Spleen (tissue), 11 donors: Measurements from ENCODE around the gene CAMK2G. TPM values are rescaled to one million over a fixed set of nuclear protein-coding genes. Genes with fewer than 3 reads are reported as not detected.

ENCODE experiments used
- DNase-seq: peaks from one replicate; pipeline ENCODE4 v3.0.0-alpha.2; 2020
- H3K27ac ChIP-seq, 8 donors: fragments of 200-600 bp; sonication (generic) in 7 of 8; 1 replicate in 4 of 8; 2 replicates in 4 of 8; pipeline versions ENCODE4 v1.5.0 to v1.8.0; 2016 to 2021; ENCODE audit warnings: inconsistent platforms in 4 of 8, mild to moderate bottlenecking in 4 of 8, moderate library complexity in 1 of 8
- H3K27me3 ChIP-seq, 7 donors: fragments of 200-600 bp; sonication (generic) in 6 of 7; replicated peaks in 1 of 7; 1 replicate in 4 of 7; 2 replicates in 3 of 7; pipeline versions ENCODE4 v1.5.0 to v1.8.0; 2016 to 2021; ENCODE audit warnings: inconsistent platforms in 3 of 7, mild to moderate bottlenecking in 1 of 7
- H3K36me3 ChIP-seq, 6 donors: fragments of 200-600 bp; sonication (generic) in 5 of 6; 1 replicate in 4 of 6; 2 replicates in 2 of 6; pipeline versions ENCODE4 v1.5.0 to v1.8.0; 2016 to 2021; ENCODE audit warnings: inconsistent platforms in 2 of 6
- H3K4me1 ChIP-seq, 6 donors: fragments of 200-600 bp; sonication (generic) in 5 of 6; 1 replicate in 3 of 6; 2 replicates in 3 of 6; pipeline versions ENCODE4 v1.5.0 to v1.8.0; 2016 to 2021; ENCODE audit warnings: inconsistent platforms in 3 of 6
- H3K4me3 ChIP-seq, 8 donors: fragments of 200-600 bp; sonication (generic) in 7 of 8; 1 replicate in 4 of 8; 2 replicates in 4 of 8; pipeline versions ENCODE4 v1.5.0 to v1.8.0; 2016 to 2021; ENCODE audit warnings: inconsistent platforms in 4 of 8, mild to moderate bottlenecking in 4 of 8, moderate library complexity in 2 of 8
- H3K9me3 ChIP-seq, 8 donors: fragments of 200-600 bp; sonication (generic) in 7 of 8; 1 replicate in 4 of 8; 2 replicates in 4 of 8; pipeline versions ENCODE4 v1.5.0 to v1.8.0; 2016 to 2021; ENCODE audit warnings: inconsistent platforms in 4 of 8
- CTCF ChIP-seq, 11 experiments: fragments of 200-600 bp in 7 of 11; fragments of 450-650 bp in 4 of 11; sonication (generic) in 4 of 11; IDR thresholded peaks in 8 of 11; conservative IDR thresholded peaks in 3 of 11; 1 replicate in 7 of 11; 2 replicates in 4 of 11; pipeline versions ENCODE4 v1.4.0 to v1.8.0; 2016 to 2021; ENCODE audit warnings: antibody characterized with exemption in 11 of 11, inconsistent platforms in 4 of 11, mild to moderate bottlenecking in 1 of 11
- POLR2A ChIP-seq, 3 donors: fragments of 450-650 bp; IDR thresholded peaks; one replicate each; pipeline ENCODE4 v1.5.1; 2017; ENCODE audit warnings: antibody characterized with exemption in 3 of 3, mild to moderate bottlenecking in 1 of 3
- POLR2AphosphoS5 ChIP-seq, 3 donors: sonication (generic); formaldehyde crosslinking; IDR thresholded peaks; one replicate each; pipeline ENCODE4 v1.5.1; 2017; ENCODE audit warnings: antibody characterized with exemption in 3 of 3
- WGBS, 5 donors: extraction: QIAGEN DNeasy Blood & Tissue Kit in 3 of 5; methylation state at CpG; one replicate each; pipeline versions ENCODE4 v1.1.5 to v1.1.7; 2013 to 2018; 5-methylcytosine and 5-hydroxymethylcytosine counted together
- intact Hi-C: fragments of 100-400 bp; cut with DNase I; formaldehyde crosslinking; loops from one replicate; pipeline ENCODE4 v1.15.0; 2023; ENCODE audit warnings: low total_unique reads
- polyA plus RNA-seq, 3 donors: library from polyadenylated mRNA; stranded (reverse); fragments of 200-250 nt; gene quantifications; one replicate each; pipeline ENCODE4 v1.2.1, GENCODE V29; 2013
- small RNA-seq, 4 donors: library from RNA; depleted of rRNA; stranded (forward); fragments of <200 nt; gene quantifications; one replicate each; pipeline ENCODE3, GENCODE V24; 2016
- total RNA-seq, 7 donors: library from RNA; depleted of rRNA in 3 of 7; stranded (reverse); fragments of >200 nt in 3 of 7; fragmentation: NEBNext Ultra II Directional in 4 of 7; extraction: Animal tissue kit (Norgen Biotek cat#: 25700) in 4 of 7; gene quantifications; one replicate each; pipeline versions ENCODE4 v1.1.0 to v1.2.1, GENCODE V29; 2016 to 2021
- donor health status: healthy with polysubstance abuse.
- donor health status: DM: no; HTN: no; CAD: no; lungs with moderate emphysema.
- donor health status: DM: no; HTN: no; CAD: no.
- donor health status: Bipolar disorder and iron deficiency.
- donor health status: healthy.
- donor health status: DM: no; HTN: no; CAD: no.
- donor health status: DM: yes; HTN: yes; CAD: no.

CAMK2G gene
- total and polyA plus RNA-seq, 10 donors = 10.4 to 55.2 (median 43.9) TPM

- intact Hi-C loops = no loop called here
- peaks cover 12 to 100% (median 88%) of the 10 kb centered on the region in 6 donors for H3K36me3 ChIP-seq
- peaks cover 3 to 65% (median 27%) of the 10 kb centered on the region in 6 donors for H3K4me1 ChIP-seq
- no peak for TF ChIP-seq POLR2AphosphoS5 (IDR thresholded peaks at IDR 0.05)
- no peak for TF ChIP-seq POLR2A (IDR thresholded peaks at IDR 0.05)
- TF ChIP-seq CTCF (IDR thresholded peaks at IDR 0.05 in 8 of 11, conservative IDR thresholded peaks at IDR 0.05 in 3 of 11) = no peak
- H3K4me3 ChIP-seq = no peak overlapping the region
- H3K27me3 ChIP-seq = no peaks in the 10 kb centered on the region
- peak overlapping the region in 4 of 8 donors; percentile 19 to 34 (median 28) for H3K27ac ChIP-seq
- no peaks in the 10 kb centered on the region for H3K9me3 ChIP-seq
- WGBS, 5 donors = 62 to 81% (median 65%) methylated on average over 2 of the region's 2 CpGs
- no peak for DNase-seq
These were observed 111.4 kb downstream of the CAMK2G start for GRCh38 chr10:73762915-73763314.

Small RNAs within 50 kb of the gene (small RNA-seq; reads per million reads assigned to genes)
- gene AC022400.9 = 0 reads per million in 4 donors
- gene ZSWIM8-AS1 = 0 reads per million in 4 donors

Other genes with a start within 250 kb of the CAMK2G start
- gene MYOZ1, start 233.1 kb downstream of the CAMK2G start, total RNA-seq = 1 to 10 TPM in 2 of 7 donors, under 1 TPM in 3, not detected in 2; 0.54 to 2.1 (median 0.94) TPM
- gene MYOZ1, start 233.1 kb downstream of the CAMK2G start, polyA plus RNA-seq = under 1 TPM; 0.26 to 0.48 (median 0.32) TPM
- gene SYNPO2L, start 218.5 kb downstream of the CAMK2G start, total RNA-seq = under 1 TPM in 2 of 7 donors, not detected in 5; 0.19 to 0.23 TPM
- gene SYNPO2L, start 218.5 kb downstream of the CAMK2G start, polyA plus RNA-seq = under 1 TPM; 0.02 to 0.06 (median 0.04) TPM
- 10 to 100 TPM in 4 of 7 donors, 1 to 10 TPM in 3; 5.4 to 15.7 (median 10.7) TPM for gene AGAP5, start 176.4 kb downstream of the CAMK2G start, total RNA-seq
- 1 to 10 TPM; 2.6 to 5.8 (median 5.4) TPM for gene AGAP5, start 176.4 kb downstream of the CAMK2G start, polyA plus RNA-seq
- gene SEC24C, start 130.2 kb downstream of the CAMK2G start, total RNA-seq = 10 to 100 TPM; 61.1 to 75.6 (median 71.6) TPM
- 10 to 100 TPM; 20.4 to 42.3 (median 28.6) TPM for gene SEC24C, start 130.2 kb downstream of the CAMK2G start, polyA plus RNA-seq
- 10 to 100 TPM; 14.6 to 31.6 (median 18.3) TPM for gene CHCHD1, start 92.5 kb downstream of the CAMK2G start, total RNA-seq
- gene CHCHD1, start 92.5 kb downstream of the CAMK2G start, polyA plus RNA-seq = 10 to 100 TPM; 57.9 to 75.9 (median 73.1) TPM
- gene ZSWIM8, start 88.9 kb downstream of the CAMK2G start, total RNA-seq = 100 to 1,000 TPM in 6 of 7 donors, 10 to 100 TPM in 1; 97.0 to 141 (median 129) TPM
- 100 to 1,000 TPM in 2 of 3 donors, 10 to 100 TPM in 1; 51.5 to 109 (median 101) TPM for gene ZSWIM8, start 88.9 kb downstream of the CAMK2G start, polyA plus RNA-seq
- gene NDST2, start 63.0 kb downstream of the CAMK2G start, total RNA-seq = 100 to 1,000 TPM in 5 of 7 donors, 10 to 100 TPM in 2; 84.6 to 159 (median 117) TPM
- 10 to 100 TPM; 10.9 to 21.7 (median 12.3) TPM for gene NDST2, start 63.0 kb downstream of the CAMK2G start, polyA plus RNA-seq
- 10 to 100 TPM; 19.1 to 95.0 (median 40.7) TPM for gene PLAU, start 36.6 kb upstream of the CAMK2G start, total RNA-seq
- 10 to 100 TPM in 2 of 3 donors, 1 to 10 TPM in 1; 9.6 to 18.3 (median 16.8) TPM for gene PLAU, start 36.6 kb upstream of the CAMK2G start, polyA plus RNA-seq
- gene VCL, start 123.6 kb upstream of the CAMK2G start, total RNA-seq = 100 to 1,000 TPM in 3 of 7 donors, 10 to 100 TPM in 4; 42.9 to 214 (median 88.0) TPM
- gene VCL, start 123.6 kb upstream of the CAMK2G start, polyA plus RNA-seq = 10 to 100 TPM in 1 of 3 donors, 1 to 10 TPM in 2; 8.8 to 13.6 (median 9.4) TPM